Stimulated activated CD8-positive, alpha-beta memory T cell treated with anti-CD3 and anti-CD28 coated beads, Interleukin-15, amount 100 ng/mL, for 24 hours (primary cell): ENCODE data around the gene KRTAP4-12.
"Not testable (repeated sequence)": the region's sequence is repeated elsewhere in the genome, so short reads cannot be mapped to it uniquely, and the experiment has no call there.

Source experiments
- DNase-seq: peaks from one replicate; pipeline ENCODE4 v3.0.0-alpha.2; 2020; ENCODE audit warnings: low read depth

Gene KRTAP4-12

GRCh38 chr17:41125064-41125463 is 1.1 kb upstream of the KRTAP4-12 start:
- DNase-seq, result no peak

GRCh38 chr17:41123292-41123990 is 541 bp downstream of the KRTAP4-12 start:
- DNase-seq, result not testable (repeated sequence)

- no peak for DNase-seq
Measured at GRCh38 chr17:41121742-41122141, 2.2 kb downstream of the KRTAP4-12 start.

GRCh38 chr17:41119696-41120690 is 4.0 kb downstream of the KRTAP4-12 start:
- DNase-seq, result not testable (repeated sequence)

- DNase-seq, result no peak
Measured at GRCh38 chr17:41118721-41119120, 5.3 kb downstream of the KRTAP4-12 start.

- DNase-seq, result not testable (repeated sequence)
Measured at GRCh38 chr17:41117846-41118386, 6.1 kb downstream of the KRTAP4-12 start, which contains the start of gene KRTAP4-11. Gene KRTAP4-11, minus strand, starts transcription at chr17:41118373. Its CDS starts 58 bp downstream, at chr17:41118315.

GRCh38 chr17:41116297-41116696 is 7.7 kb downstream of the KRTAP4-12 start:
- no peak for DNase-seq

- no peak for DNase-seq
Measured at GRCh38 chr17:41111151-41111885, 12.7 kb downstream of the KRTAP4-12 start.

- DNase-seq, result not testable (repeated sequence)
Measured at GRCh38 chr17:41108728-41109386, 15.1 kb downstream of the KRTAP4-12 start.

GRCh38 chr17:41107941-41108450 is 16.0 kb downstream of the KRTAP4-12 start:
- DNase-seq, result no peak

GRCh38 chr17:41105347-41105746 is 18.6 kb downstream of the KRTAP4-12 start, which contains the start of gene KRTAP4-9:
Gene KRTAP4-9, plus strand, starts transcription at chr17:41105389. Its CDS starts 0 bp downstream, at chr17:41105389.
- DNase-seq, result not testable (repeated sequence)

GRCh38 chr17:41104386-41105038 is 19.5 kb downstream of the KRTAP4-12 start:
- DNase-seq, result not testable (repeated sequence)

GRCh38 chr17:41103896-41104295 is 20.1 kb downstream of the KRTAP4-12 start:
- DNase-seq, result no peak

GRCh38 chr17:41101586-41102259 is 22.3 kb downstream of the KRTAP4-12 start, which contains the start of gene KRTAP4-16:
Gene KRTAP4-16, minus strand, starts transcription at chr17:41102209. Its CDS starts 0 bp downstream, at chr17:41102209.
- no peak for DNase-seq

- DNase-seq, result not testable (repeated sequence)
Measured at GRCh38 chr17:41099682-41100480, 24.1 kb downstream of the KRTAP4-12 start.

GRCh38 chr17:41098481-41098880 is 25.5 kb downstream of the KRTAP4-12 start:
- DNase-seq, result no peak

- DNase-seq, result no peak
Measured at GRCh38 chr17:41098042-41098441, 25.9 kb downstream of the KRTAP4-12 start, which contains the start of gene KRTAP4-8. Gene KRTAP4-8, minus strand, starts transcription at chr17:41098142. Its CDS starts 58 bp downstream, at chr17:41098084.

GRCh38 chr17:41096055-41096454 is 27.9 kb downstream of the KRTAP4-12 start:
- DNase-seq, result no peak
